Suprapubic skin (tissue), 4 donors: ENCODE data around the gene ZMIZ2. TPM values are rescaled to one million over a fixed set of nuclear protein-coding genes. Genes with fewer than 3 reads are reported as not detected.

Experiments used
- DNase-seq, 2 donors: peaks; one replicate each; pipeline ENCODE4 v3.0.0-alpha.2; 2019; ENCODE audit warnings: low spot score in 2 of 2
- H3K27ac ChIP-seq: fragments of 200-600 bp; sonication (generic); one replicate; pipeline ENCODE4 v1.5.1; 2019
- H3K27me3 ChIP-seq: fragments of 200-600 bp; sonication (generic); one replicate; pipeline ENCODE4 v1.5.1; 2019
- H3K36me3 ChIP-seq: fragments of 200-600 bp; sonication (generic); one replicate; pipeline ENCODE4 v1.5.1; 2019
- H3K4me1 ChIP-seq: fragments of 200-600 bp; sonication (generic); one replicate; pipeline ENCODE4 v1.5.1; 2019
- H3K4me3 ChIP-seq: fragments of 200-600 bp; sonication (generic); one replicate; pipeline ENCODE4 v1.5.1; 2019; ENCODE audit warnings: mild to moderate bottlenecking
- H3K9me3 ChIP-seq: fragments of 200-600 bp; sonication (generic); one replicate; pipeline ENCODE4 v1.5.1; 2019
- EP300 ChIP-seq: sonication (generic); formaldehyde crosslinking; IDR thresholded peaks from one replicate; pipeline ENCODE4 v1.6.1; 2017; ENCODE audit warnings: antibody characterized with exemption
- POLR2A ChIP-seq, 2 donors: fragments of 450-650 bp; IDR thresholded peaks; one replicate each; pipeline ENCODE4 v1.6.1; 2017; ENCODE audit warnings: antibody characterized with exemption in 2 of 2, mild to moderate bottlenecking in 2 of 2, moderate library complexity in 2 of 2
- POLR2AphosphoS5 ChIP-seq, 3 donors: sonication (generic); formaldehyde crosslinking; IDR thresholded peaks; one replicate each; pipeline ENCODE4 v1.6.1; 2017; ENCODE audit warnings: antibody characterized with exemption in 3 of 3
- WGBS: methylation state at CpG from one replicate; pipeline ENCODE4 v1.1.5; 2018; 5-methylcytosine and 5-hydroxymethylcytosine counted together
- total RNA-seq, 4 donors: library from RNA; depleted of rRNA; stranded (reverse); fragments of >200 nt; gene quantifications; one replicate each; pipeline ENCODE4 v1.1.0, GENCODE V29; 2016
- TF ChIP-seq, protein P1 (sequence below), 2 donors: fragments of 200-600 bp in 1 of 2; fragments of 450-650 bp in 1 of 2; sonication (generic) in 1 of 2; IDR thresholded peaks; one replicate each; pipeline ENCODE4 v1.5.1; 2016 to 2019; ENCODE audit warnings: antibody characterized with exemption in 2 of 2, mild to moderate bottlenecking in 1 of 2, moderate library complexity in 1 of 2

The ZMIZ2 gene
- total RNA-seq, 4 donors from 2014 or later: 26.4 to 97.8 (median 38.4) TPM

DNA sequence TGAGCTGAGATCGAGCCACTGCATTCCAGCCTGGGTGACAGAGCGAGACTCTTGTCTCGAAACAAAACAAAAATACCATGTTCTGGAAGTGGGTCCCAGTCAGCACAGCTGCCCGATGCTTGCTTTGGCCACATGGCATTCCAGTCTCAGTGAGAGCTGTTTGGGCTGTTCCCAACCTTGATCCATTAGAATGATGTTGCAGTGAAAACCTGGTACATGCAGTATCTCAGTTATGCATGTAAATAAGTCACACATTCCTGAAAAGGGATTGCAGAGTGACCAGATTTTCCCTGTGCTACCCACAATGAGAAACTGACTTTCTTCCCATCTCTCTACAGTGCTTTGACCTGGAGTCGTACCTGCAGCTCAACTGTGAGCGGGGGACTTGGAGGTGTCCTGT is 15.4 kb downstream of the ZMIZ2 start:
- H3K27me3 ChIP-seq: no peaks in the 10 kb centered on the region
- H3K4me1 ChIP-seq: peaks cover 38% of the 10 kb centered on the region
- 94% methylated on average over 6 of the region's 6 CpGs for WGBS
- no peak for DNase-seq
- H3K27ac ChIP-seq: no peak overlapping the region
- no peaks in the 10 kb centered on the region for H3K9me3 ChIP-seq
- TF ChIP-seq POLR2A (IDR thresholded peaks at IDR 0.05) (no peak), EP300 (no peak), POLR2AphosphoS5 (IDR thresholded peaks at IDR 0.05) (no peak)
- TF ChIP-seq, protein P1, sequence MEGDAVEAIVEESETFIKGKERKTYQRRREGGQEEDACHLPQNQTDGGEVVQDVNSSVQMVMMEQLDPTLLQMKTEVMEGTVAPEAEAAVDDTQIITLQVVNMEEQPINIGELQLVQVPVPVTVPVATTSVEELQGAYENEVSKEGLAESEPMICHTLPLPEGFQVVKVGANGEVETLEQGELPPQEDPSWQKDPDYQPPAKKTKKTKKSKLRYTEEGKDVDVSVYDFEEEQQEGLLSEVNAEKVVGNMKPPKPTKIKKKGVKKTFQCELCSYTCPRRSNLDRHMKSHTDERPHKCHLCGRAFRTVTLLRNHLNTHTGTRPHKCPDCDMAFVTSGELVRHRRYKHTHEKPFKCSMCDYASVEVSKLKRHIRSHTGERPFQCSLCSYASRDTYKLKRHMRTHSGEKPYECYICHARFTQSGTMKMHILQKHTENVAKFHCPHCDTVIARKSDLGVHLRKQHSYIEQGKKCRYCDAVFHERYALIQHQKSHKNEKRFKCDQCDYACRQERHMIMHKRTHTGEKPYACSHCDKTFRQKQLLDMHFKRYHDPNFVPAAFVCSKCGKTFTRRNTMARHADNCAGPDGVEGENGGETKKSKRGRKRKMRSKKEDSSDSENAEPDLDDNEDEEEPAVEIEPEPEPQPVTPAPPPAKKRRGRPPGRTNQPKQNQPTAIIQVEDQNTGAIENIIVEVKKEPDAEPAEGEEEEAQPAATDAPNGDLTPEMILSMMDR (IDR thresholded peaks at IDR 0.05): no peak
- no peak overlapping the region for H3K4me3 ChIP-seq
- H3K36me3 ChIP-seq: peaks cover 83% of the 10 kb centered on the region

DNA sequence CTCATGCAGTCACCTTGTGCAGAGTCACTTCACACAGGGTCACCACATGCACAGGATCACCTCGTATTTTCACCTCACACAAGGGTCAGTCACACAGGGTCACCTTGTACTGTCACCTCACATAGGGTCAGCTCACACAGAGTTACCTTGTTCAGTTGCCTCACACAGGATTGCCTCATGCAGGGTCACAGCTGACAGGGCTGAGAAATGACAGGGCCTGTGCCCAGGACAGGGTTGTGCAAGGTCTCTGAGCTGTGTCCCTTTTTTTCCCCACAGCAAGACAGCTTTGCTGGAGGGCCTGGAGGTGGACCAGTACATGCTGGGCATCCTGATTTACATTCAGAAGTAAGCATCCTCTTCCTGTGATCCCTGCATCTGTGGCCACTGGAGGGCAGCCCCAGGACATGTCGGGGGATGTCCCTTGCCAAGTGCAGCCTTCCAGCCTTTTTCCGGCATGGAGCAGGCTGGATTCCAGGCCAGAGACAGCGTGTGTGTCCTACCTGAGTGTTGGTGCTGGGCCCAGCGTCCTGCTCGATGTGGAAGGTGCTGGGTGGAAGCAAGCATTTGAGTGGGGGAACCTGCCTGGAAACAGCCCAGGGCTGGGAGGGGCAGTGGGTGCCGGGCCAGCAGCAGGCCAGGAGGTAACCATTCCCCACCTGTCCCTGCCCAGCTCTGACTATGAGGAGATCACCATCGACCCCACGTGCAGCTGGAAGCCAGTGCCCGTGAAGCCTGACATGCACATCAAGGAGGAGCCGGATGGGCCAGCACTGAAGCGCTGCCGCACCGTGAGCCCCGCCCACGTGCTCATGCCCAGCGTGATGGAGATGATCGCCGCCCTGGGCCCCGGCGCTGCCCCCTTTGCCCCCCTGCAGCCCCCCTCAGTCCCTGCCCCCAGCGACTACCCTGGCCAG is 16.3 kb downstream of the ZMIZ2 start:
- Histone ChIP-seq H3K27ac (no peak overlapping the region), H3K9me3 (no peaks in the 10 kb centered on the region), H3K36me3 (peaks cover 75% of the 10 kb centered on the region), H3K4me1 (peaks cover 46% of the 10 kb centered on the region), H3K27me3 (no peaks in the 10 kb centered on the region), H3K4me3 (no peak overlapping the region)
- no peak for TF ChIP-seq POLR2A (IDR thresholded peaks at IDR 0.05)
- TF ChIP-seq, protein P1 (IDR thresholded peaks at IDR 0.05): no peak
- TF ChIP-seq EP300: no peak
- TF ChIP-seq POLR2AphosphoS5 (IDR thresholded peaks at IDR 0.05): no peak
- no peak for DNase-seq
- no CpG with 5 or more reads among the region's 22 CpGs for WGBS

DNA sequence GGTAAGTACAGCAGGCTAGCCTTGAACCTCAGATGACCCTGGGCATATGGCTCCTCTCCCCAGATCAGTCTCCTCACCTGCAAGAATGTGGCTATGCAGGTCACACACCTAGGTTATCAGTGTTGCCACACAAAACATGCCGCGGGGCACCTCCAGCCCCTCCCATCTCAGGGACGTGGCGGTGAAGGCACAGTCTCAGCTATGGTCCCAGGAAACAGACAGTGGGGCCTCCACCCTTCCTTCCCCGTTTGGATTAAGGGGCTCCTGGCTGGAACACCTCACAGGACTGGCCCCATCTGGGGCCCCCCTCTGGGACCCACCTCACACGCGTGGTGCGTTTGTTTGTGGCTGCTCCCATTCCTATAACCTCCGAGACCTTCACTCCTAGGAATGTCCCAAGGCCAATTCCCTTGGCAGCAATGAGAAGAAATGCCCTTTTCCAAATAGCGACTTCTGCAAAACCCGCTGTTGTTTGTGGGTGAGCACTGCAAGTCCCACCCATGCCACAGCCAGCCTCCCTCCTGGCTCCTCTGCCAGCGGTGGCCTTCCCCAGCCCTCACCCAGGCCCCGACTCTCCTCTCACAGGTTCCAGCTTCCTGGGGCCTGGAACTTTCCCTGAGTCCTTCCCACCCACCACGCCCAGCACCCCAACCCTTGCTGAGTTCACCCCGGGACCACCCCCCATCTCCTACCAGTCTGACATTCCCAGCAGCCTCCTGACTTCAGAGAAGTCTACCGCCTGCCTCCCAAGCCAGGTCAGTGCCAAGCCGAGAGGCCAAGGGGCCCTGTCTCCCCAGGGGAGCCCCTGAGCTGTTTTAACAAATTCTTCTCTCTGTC is 17.1 kb downstream of the ZMIZ2 start:
- WGBS: 93% methylated on average over 17 of the region's 17 CpGs
- Histone ChIP-seq H3K27me3 (no peaks in the 10 kb centered on the region), H3K4me3 (no peak overlapping the region), H3K9me3 (no peaks in the 10 kb centered on the region), H3K4me1 (peaks cover 55% of the 10 kb centered on the region), H3K27ac (no peak overlapping the region), H3K36me3 (peaks cover 67% of the 10 kb centered on the region)
- DNase-seq: no peak
- TF ChIP-seq, protein P1 (IDR thresholded peaks at IDR 0.05): no peak
- TF ChIP-seq POLR2A (IDR thresholded peaks at IDR 0.05) (no peak), EP300 (no peak), POLR2AphosphoS5 (IDR thresholded peaks at IDR 0.05) (no peak)

DNA sequence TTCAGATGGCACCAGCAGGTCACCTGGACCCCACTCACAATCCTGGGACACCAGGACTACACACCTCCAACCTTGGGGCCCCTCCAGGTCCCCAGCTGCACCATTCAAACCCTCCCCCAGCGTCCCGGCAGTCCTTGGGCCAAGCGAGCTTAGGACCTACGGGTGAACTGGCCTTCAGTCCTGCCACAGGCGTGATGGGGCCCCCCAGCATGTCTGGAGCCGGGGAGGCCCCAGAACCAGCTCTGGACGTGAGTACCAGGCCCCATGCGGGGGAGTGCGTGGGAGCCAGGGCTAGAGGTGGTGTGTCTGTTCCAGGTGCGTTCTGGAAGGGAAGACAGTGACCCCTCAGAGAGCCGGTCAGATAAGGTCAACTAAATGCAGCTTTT is 17.8 kb downstream of the ZMIZ2 start:
- Histone ChIP-seq H3K4me1 (peaks cover 57% of the 10 kb centered on the region), H3K9me3 (no peaks in the 10 kb centered on the region), H3K27me3 (no peaks in the 10 kb centered on the region), H3K36me3 (peaks cover 61% of the 10 kb centered on the region), H3K27ac (no peak overlapping the region), H3K4me3 (no peak overlapping the region)
- TF ChIP-seq EP300 (no peak), POLR2A (IDR thresholded peaks at IDR 0.05) (no peak), POLR2AphosphoS5 (IDR thresholded peaks at IDR 0.05) (no peak)
- TF ChIP-seq, protein P1 (IDR thresholded peaks at IDR 0.05): no peak
- WGBS: 90% methylated on average over 2 of the region's 11 CpGs
- DNase-seq: no peak
